Fibroblast of lung (primary cell): ENCODE measurements around the gene AZU1. TPM values are rescaled to one million over a fixed set of nuclear protein-coding genes. Genes with fewer than 3 reads are reported as not detected.

ENCODE experiments used
- DNase-seq, 2 donors: peaks; one replicate each; pipeline versions ENCODE4 v3.0.0 to v3.0.0-alpha.2; 2010; ENCODE audit warnings: low read depth in 2 of 2
- H2AFZ ChIP-seq: 2 replicates; pipeline ENCODE4 v1.5.1; 2012; ENCODE audit warnings: low read length, control low read depth, inconsistent platforms
- H3K27ac ChIP-seq: 2 replicates; pipeline ENCODE4 v1.5.1; 2011; ENCODE audit warnings: low read length, control low read depth; ENCODE audit not compliant: insufficient read depth
- H3K27me3 ChIP-seq: 2 replicates; pipeline ENCODE4 v1.5.1; 2011; ENCODE audit warnings: mild to moderate bottlenecking, low read length; ENCODE audit not compliant: control insufficient read depth, insufficient read depth
- H3K36me3 ChIP-seq: 2 replicates; pipeline ENCODE4 v1.5.1; 2011; ENCODE audit warnings: low read length; ENCODE audit not compliant: control insufficient read depth, insufficient read depth
- H3K4me1 ChIP-seq: 2 replicates; pipeline ENCODE4 v1.5.1; 2011; ENCODE audit warnings: low read length; ENCODE audit not compliant: control insufficient read depth, insufficient read depth; ENCODE audit errors: extremely low read depth
- H3K4me2 ChIP-seq: 2 replicates; pipeline ENCODE4 v1.5.1; 2011; ENCODE audit warnings: low read length, control low read depth; ENCODE audit not compliant: insufficient read depth; ENCODE audit errors: extremely low read depth
- H3K4me3 ChIP-seq, 4 experiments: fragments of 200-600 bp in 1 of 4; sonication (generic) in 1 of 4; replicated peaks in 1 of 4; 2 replicates each; pipeline ENCODE4 v1.5.1; 2011 to 2016; ENCODE audit warnings: low read length in 4 of 4, low read depth in 3 of 4, mild to moderate bottlenecking in 3 of 4, control low read depth in 2 of 4, inconsistent platforms in 1 of 4, mixed read lengths in 1 of 4; ENCODE audit not compliant: insufficient read depth in 1 of 4; ENCODE audit errors: control extremely low read depth in 1 of 4
- H3K79me2 ChIP-seq: 2 replicates; pipeline ENCODE4 v1.5.1; 2012; ENCODE audit warnings: mild to moderate bottlenecking, low read length, inconsistent platforms; ENCODE audit not compliant: control insufficient read depth, insufficient read depth
- H3K9ac ChIP-seq: 2 replicates; pipeline ENCODE4 v1.5.1; 2011; ENCODE audit warnings: mild to moderate bottlenecking, low read length, control low read depth; ENCODE audit not compliant: insufficient read depth
- H3K9me3 ChIP-seq: 2 replicates; pipeline ENCODE4 v1.5.1; 2012; ENCODE audit warnings: low read depth, low read length; ENCODE audit not compliant: control insufficient read depth, insufficient read depth
- H4K20me1 ChIP-seq: 2 replicates; pipeline ENCODE4 v1.5.1; 2011; ENCODE audit warnings: low read length; ENCODE audit not compliant: control insufficient read depth, insufficient read depth; ENCODE audit errors: extremely low read depth
- EZH2 ChIP-seq: IDR thresholded peaks from 2 replicates; pipeline ENCODE4 v1.5.1; 2012; ENCODE audit warnings: low read length, control low read depth, mild to moderate bottlenecking; ENCODE audit errors: missing control alignments
- polyA plus RNA-seq, 2 donors: library from polyadenylated mRNA; depleted of rRNA in 1 of 2; stranded (reverse) in 1 of 2; unstranded in 1 of 2; fragments of >200 nt; gene quantifications; 2 replicates each; pipeline ENCODE4 v1.2.1, GENCODE V29; 2011 to 2012; ENCODE audit warnings: missing spikeins in 1 of 2
- total RNA-seq: library from RNA; depleted of rRNA; stranded (reverse); fragments of >200 nt; gene quantifications from 2 replicates; pipeline ENCODE4 v1.2.1, GENCODE V29; 2014
- TF ChIP-seq, protein P1 (sequence below), 2 donors: IDR thresholded peaks in 1 of 2; conservative IDR thresholded peaks in 1 of 2; 1 replicate in 1 of 2; 2 replicates in 1 of 2; pipeline ENCODE4 v1.5.1; 2011 to 2012; ENCODE audit warnings: low read length in 2 of 2, control low read depth in 1 of 2, inconsistent platforms in 1 of 2, low read depth in 1 of 2, mild to moderate bottlenecking in 1 of 2

The AZU1 gene
- total and polyA plus RNA-seq, 2 donors (not counting 1 experiment from before 2014, with no cell fraction given) = 0.17 TPM; not detected in 1

- TF ChIP-seq EZH2 = no peak
- TF ChIP-seq, protein P1, sequence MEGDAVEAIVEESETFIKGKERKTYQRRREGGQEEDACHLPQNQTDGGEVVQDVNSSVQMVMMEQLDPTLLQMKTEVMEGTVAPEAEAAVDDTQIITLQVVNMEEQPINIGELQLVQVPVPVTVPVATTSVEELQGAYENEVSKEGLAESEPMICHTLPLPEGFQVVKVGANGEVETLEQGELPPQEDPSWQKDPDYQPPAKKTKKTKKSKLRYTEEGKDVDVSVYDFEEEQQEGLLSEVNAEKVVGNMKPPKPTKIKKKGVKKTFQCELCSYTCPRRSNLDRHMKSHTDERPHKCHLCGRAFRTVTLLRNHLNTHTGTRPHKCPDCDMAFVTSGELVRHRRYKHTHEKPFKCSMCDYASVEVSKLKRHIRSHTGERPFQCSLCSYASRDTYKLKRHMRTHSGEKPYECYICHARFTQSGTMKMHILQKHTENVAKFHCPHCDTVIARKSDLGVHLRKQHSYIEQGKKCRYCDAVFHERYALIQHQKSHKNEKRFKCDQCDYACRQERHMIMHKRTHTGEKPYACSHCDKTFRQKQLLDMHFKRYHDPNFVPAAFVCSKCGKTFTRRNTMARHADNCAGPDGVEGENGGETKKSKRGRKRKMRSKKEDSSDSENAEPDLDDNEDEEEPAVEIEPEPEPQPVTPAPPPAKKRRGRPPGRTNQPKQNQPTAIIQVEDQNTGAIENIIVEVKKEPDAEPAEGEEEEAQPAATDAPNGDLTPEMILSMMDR (conservative IDR thresholded peaks at IDR 0.05 in 1 of 2, IDR thresholded peaks at IDR 0.05 in 1 of 2; ENCODE audit: low read depth in 1 of 2, low read length in 2 of 2) = no peak
- Histone ChIP-seq H3K4me1 (peaks cover 4% of the 10 kb centered on the region), H3K27ac (no peak overlapping the region), H3K4me3 (no peak overlapping the region), H3K9ac (no peak overlapping the region), H2AFZ (no peak overlapping the region), H3K9me3 (no peaks in the 10 kb centered on the region), H3K4me2 (no peak overlapping the region), H3K27me3 (no peaks in the 10 kb centered on the region), H3K79me2 (peaks cover 66% of the 10 kb centered on the region), H4K20me1 (no peaks in the 10 kb centered on the region), H3K36me3 (peaks cover 63% of the 10 kb centered on the region)
- DNase-seq = no peak
Measured at GRCh38 chr19:807627-808422, 19.8 kb upstream of the AZU1 start.

DNA sequence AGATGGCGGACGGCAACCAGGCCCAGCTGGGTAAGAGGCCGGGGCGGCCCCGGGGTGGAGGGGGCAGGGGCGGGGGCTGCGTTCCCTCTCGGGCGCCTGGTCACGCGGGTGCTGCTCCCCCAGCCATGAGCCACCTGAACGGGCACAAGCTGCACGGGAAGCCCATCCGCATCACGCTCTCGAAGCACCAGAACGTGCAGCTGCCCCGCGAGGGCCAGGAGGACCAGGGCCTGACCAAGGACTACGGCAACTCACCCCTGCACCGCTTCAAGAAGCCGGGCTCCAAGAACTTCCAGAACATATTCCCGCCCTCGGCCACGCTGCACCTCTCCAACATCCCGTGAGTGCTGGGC, 19.2 kb upstream of the AZU1 start:
- no peak overlapping the region for H3K4me2 ChIP-seq
- no peak overlapping the region for H3K27ac ChIP-seq
- H3K4me1 ChIP-seq = no peaks in the 10 kb centered on the region
- H3K27me3 ChIP-seq = no peaks in the 10 kb centered on the region
- H2AFZ ChIP-seq = no peak overlapping the region
- no peaks in the 10 kb centered on the region for H4K20me1 ChIP-seq
- H3K9me3 ChIP-seq = no peaks in the 10 kb centered on the region
- H3K9ac ChIP-seq = no peak overlapping the region
- no peak overlapping the region for H3K4me3 ChIP-seq
- H3K36me3 ChIP-seq = peaks cover 62% of the 10 kb centered on the region
- peaks cover 60% of the 10 kb centered on the region for H3K79me2 ChIP-seq
- no peak for DNase-seq
- TF ChIP-seq EZH2 = no peak

GRCh38 chr19:810077-810855, 17.4 kb upstream of the AZU1 start:
- Histone ChIP-seq H3K4me3 (no peak overlapping the region), H3K27ac (no peak overlapping the region), H2AFZ (no peak overlapping the region), H3K4me2 (no peak overlapping the region), H3K9me3 (no peaks in the 10 kb centered on the region), H3K79me2 (peaks cover 42% of the 10 kb centered on the region), H3K4me1 (no peaks in the 10 kb centered on the region), H3K9ac (no peak overlapping the region), H4K20me1 (no peaks in the 10 kb centered on the region), H3K36me3 (peaks cover 52% of the 10 kb centered on the region), H3K27me3 (no peaks in the 10 kb centered on the region)
- TF ChIP-seq EZH2 = no peak
- TF ChIP-seq, protein P1 (conservative IDR thresholded peaks at IDR 0.05 in 1 of 2, IDR thresholded peaks at IDR 0.05 in 1 of 2; ENCODE audit: low read depth in 1 of 2, low read length in 2 of 2) = no peak
- no peak for DNase-seq
